Adrenal gland (tissue), 5 donors: ENCODE measurements around the gene HEG1.

Source experiments
- CTCF ChIP-seq, 6 experiments: fragments of 450-650 bp in 4 of 6; fragments of 200-600 bp in 2 of 6; sonication (generic) in 1 of 6; IDR thresholded peaks; 1 replicate in 5 of 6; 2 replicates in 1 of 6; pipeline versions ENCODE4 v1.5.1 to v1.8.0; 2016 to 2021; ENCODE audit warnings: antibody characterized with exemption in 6 of 6, mild to moderate bottlenecking in 2 of 6, moderate library complexity in 1 of 6
- POLR2A ChIP-seq, 2 donors: fragments of 450-650 bp; IDR thresholded peaks; one replicate each; pipeline ENCODE4 v1.6.1; 2017; ENCODE audit warnings: antibody characterized with exemption in 2 of 2, mild to moderate bottlenecking in 2 of 2, moderate library complexity in 1 of 2
- donor health status: DM: no; HTN: no; CAD: no.

GRCh38 chr3:125069968-125070745, 14.4 kb upstream of the HEG1 start:
- no peak for TF ChIP-seq CTCF (IDR thresholded peaks at IDR 0.05)
- no peak for TF ChIP-seq POLR2A (IDR thresholded peaks at IDR 0.05)
